T-helper 22 cell (primary cell): ENCODE measurements around the gene FRG2C.
"Not testable (repeated sequence)": the region's sequence is repeated elsewhere in the genome, so short reads cannot be mapped to it uniquely, and the experiment has no call there.

ENCODE experiments used
- DNase-seq: peaks from one replicate; pipeline ENCODE4 v3.0.0-alpha.2; 2020; ENCODE audit warnings: low read depth

FRG2C gene

GRCh38 chr3:75669348-75670297, 5.5 kb downstream of the FRG2C start:
- not testable (repeated sequence) for DNase-seq

GRCh38 chr3:75670298-75671286, 6.5 kb downstream of the FRG2C start:
- DNase-seq, result not testable (repeated sequence)

GRCh38 chr3:75671287-75672139, 7.4 kb downstream of the FRG2C start:
- DNase-seq, result not testable (repeated sequence)

GRCh38 chr3:75672140-75672775, 8.1 kb downstream of the FRG2C start:
- DNase-seq, result not testable (repeated sequence)

- not testable (repeated sequence) for DNase-seq
Observed at GRCh38 chr3:75683965-75684364, 19.8 kb downstream of the FRG2C start.

GRCh38 chr3:75687323-75687722, 23.2 kb downstream of the FRG2C start:
- DNase-seq, result no peak

GRCh38 chr3:75692061-75692460, 27.9 kb downstream of the FRG2C start:
- DNase-seq, result no peak
